Fibroblast of villous mesenchyme (primary cell): ENCODE measurements around the gene PGR. TPM values are rescaled to one million over a fixed set of nuclear protein-coding genes. Genes with fewer than 3 reads are reported as not detected.

Experiments
- DNase-seq: peaks from one replicate; pipeline ENCODE4 v3.0.0-alpha.2; 2010; ENCODE audit warnings: low read depth
- H3K4me3 ChIP-seq: 2 replicates; pipeline ENCODE4 v1.5.1; 2011; ENCODE audit warnings: low read depth, mild to moderate bottlenecking, low read length
- CTCF ChIP-seq: IDR thresholded peaks from 2 replicates; pipeline ENCODE4 v1.5.1; 2012; ENCODE audit warnings: low read depth, mild to moderate bottlenecking, low read length; ENCODE audit not compliant: insufficient read depth
- total RNA-seq: library from RNA; depleted of rRNA; stranded (reverse); fragments of >200 nt; gene quantifications from 2 replicates; pipeline ENCODE4 v1.2.3, GENCODE V29; 2012

The PGR gene
- total RNA-seq, 1 donor = 6.9 TPM

DNA sequence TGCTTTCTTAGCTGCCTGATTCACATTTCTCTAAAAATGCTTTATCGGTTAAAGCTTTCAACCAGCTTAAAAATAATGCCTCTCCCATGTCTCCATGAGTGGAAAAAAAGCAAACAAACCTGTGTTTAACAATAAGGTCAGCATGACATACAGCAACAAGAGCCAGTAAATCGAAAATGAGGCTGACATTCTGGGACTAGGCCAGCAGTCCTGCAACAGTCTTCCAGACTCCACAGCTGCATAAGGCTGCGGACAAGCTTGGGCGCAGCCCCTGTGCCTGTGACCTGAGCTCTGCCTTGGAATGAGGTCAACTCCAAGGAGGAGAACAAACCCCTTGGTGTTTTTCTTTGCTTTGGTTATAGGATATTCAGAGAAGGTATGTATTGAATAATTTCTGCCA is 95.5 kb downstream of the PGR start:
- no peak overlapping the region for H3K4me3 ChIP-seq
- no peak for TF ChIP-seq CTCF
- DNase-seq = peak; percentile 79

DNA sequence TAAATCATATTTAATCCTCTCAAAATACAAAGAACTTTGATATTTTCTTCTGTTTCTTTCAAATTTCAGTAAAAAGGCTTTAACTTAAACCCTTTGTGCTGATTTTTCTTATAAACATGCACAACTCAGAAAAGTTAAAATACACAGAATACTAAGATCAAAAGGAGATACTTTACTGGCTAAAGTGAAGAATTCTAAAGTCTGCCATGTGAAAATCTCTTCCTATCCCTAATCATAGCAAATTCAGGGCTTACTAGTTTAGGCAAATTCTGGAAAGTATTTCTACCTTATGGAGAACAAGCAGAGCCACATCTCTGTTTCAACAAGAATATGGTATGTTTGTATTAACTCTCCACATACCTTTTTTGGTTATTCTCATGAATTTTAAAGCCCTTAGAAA is 96.6 kb downstream of the PGR start:
- no peak for TF ChIP-seq CTCF
- no peak overlapping the region for H3K4me3 ChIP-seq
- DNase-seq = no peak

DNA sequence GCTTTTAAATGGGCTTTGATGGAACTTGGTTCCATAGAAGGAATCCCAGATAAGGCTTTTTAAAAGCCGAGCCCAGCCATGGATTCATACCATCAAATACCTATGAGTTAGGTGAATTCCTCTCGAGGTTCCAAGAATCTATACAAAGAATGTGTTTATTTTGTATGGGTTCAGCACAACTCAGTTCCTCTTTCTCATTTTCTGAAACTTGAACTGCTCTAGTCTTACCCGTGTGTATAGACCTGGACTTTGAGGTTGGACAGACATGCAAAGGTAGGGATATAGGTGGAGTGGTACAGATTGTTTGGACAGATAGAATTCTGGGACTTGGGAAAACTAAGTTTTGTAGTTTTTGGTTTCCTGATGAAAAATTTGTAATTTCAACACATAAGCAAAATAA is 97.9 kb downstream of the PGR start:
- no peak for TF ChIP-seq CTCF
- DNase-seq = no peak

DNA sequence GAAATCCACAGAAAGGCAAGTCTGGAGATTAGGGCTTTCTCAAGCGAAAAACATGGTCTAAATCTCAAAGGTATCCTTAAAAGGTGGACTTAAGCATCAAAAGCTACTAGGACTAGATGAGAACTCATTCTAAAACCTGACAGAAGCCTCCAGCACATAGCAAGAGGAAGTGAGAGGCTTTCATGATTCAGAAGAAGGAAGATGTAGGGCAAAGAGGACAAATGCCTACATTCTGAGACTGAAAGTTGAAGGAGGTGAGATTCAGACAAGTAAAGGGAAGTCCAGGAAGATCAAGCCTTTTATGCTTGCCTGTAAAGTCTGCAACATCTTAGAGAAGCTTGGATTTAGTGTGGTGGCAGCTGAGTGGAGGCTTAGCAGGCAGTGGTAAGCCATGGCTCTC is 98.9 kb downstream of the PGR start:
- TF ChIP-seq CTCF = no peak

More for the DNA sequence above, 97.9 kb downstream of the PGR start:
- H3K4me3 ChIP-seq = no peak overlapping the region

DNA sequence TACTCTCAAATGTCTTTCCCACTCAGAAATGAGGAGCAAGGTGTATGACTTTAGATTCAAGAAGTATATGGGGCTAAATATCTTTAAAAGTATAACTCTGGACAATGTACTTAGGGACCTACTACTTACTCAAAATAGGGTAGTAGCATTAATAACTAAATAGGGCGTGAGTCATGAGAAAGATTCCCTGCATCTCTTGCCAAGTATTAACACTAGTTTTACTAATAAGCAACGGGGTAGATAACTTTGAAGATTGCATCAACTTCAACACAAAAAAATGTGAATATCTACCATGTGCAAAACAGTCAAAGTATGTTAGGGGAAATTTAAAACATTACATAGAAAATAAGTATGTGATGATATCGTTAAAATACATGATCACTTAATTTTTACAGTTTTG is 99.6 kb downstream of the PGR start:
- DNase-seq = peak; percentile 42

More for the DNA sequence above, 98.9 kb downstream of the PGR start:
- H3K4me3 ChIP-seq = no peak overlapping the region
- no peak for DNase-seq

GRCh38 chr11:101028644-101029043 is 101.0 kb downstream of the PGR start:
- TF ChIP-seq CTCF = no peak
- peak; percentile 11 for DNase-seq
- no peak overlapping the region for H3K4me3 ChIP-seq

More for the DNA sequence above, 99.6 kb downstream of the PGR start:
- TF ChIP-seq CTCF = no peak
- H3K4me3 ChIP-seq = no peak overlapping the region

DNA sequence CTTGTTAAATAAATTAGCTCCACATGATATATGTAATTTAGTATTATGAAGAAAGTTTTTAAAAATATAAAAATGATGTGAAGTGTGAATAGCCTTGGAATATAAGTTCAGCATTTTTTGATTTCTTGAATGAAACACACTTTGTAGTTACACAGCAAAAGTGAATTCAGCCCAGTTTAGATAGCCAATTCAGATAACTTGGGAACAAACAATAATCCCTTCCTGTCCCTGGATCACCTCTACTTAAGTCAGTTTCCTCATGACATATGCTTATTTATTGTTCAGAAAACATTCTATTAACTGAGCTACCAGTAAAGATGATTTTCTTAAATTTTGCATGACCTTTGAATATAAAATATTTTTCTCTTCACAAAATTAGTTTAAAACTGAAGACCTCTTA is 107.4 kb downstream of the PGR start:
- H3K4me3 ChIP-seq = no peak overlapping the region
- no peak for TF ChIP-seq CTCF
- no peak for DNase-seq
